OCI-LY7 (cell line): ENCODE data around the gene OR5AL1. TPM values are rescaled to one million over a fixed set of nuclear protein-coding genes. Genes with fewer than 3 reads are reported as not detected.

ENCODE experiments used
- BruUV-seq: library from RNA; stranded (reverse); fragments of 400-500 nt; replicated peaks from 2 replicates; lab custom pipeline; 2021; lab: Mats Ljungman, UMichigan
- CTCF ChIA-PET: fragments of 300-600 bp; sonication (Branson Sonifier 250); formaldehyde crosslinking; loops from one replicate; lab custom pipeline; 2022; ENCODE audit warnings: antibody characterized with exemption; ENCODE audit not compliant: unreplicated experiment; lab: Charles Lee
- POLR2A ChIA-PET: fragments of 300-600 bp; sonication (Branson Sonifier 250); formaldehyde crosslinking; loops from one replicate; lab custom pipeline; 2022; ENCODE audit warnings: antibody characterized with exemption; lab: Charles Lee
- DNase-seq: peaks from one replicate; pipeline ENCODE4 v3.0.0-alpha.2; 2015; ENCODE audit warnings: low spot score
- H2AFZ ChIP-seq: fragments of 200-600 bp; sonication (generic), shearing (Covaris generic); 2 replicates; pipeline ENCODE4 v1.6.1; 2014; ENCODE audit warnings: mild to moderate bottlenecking, antibody characterized with exemption, low read length, moderate library complexity
- H3K27ac ChIP-seq: fragments of 200-600 bp; sonication (generic); 2 replicates; pipeline ENCODE4 v1.5.1; 2014; ENCODE audit warnings: mixed run types, low read depth, mild to moderate bottlenecking, moderate library complexity, low read length, inconsistent platforms; ENCODE audit not compliant: poor library complexity, severe bottlenecking
- H3K36me3 ChIP-seq: fragments of 200-600 bp; sonication (generic); 2 replicates; pipeline ENCODE4 v1.6.1; 2014; ENCODE audit warnings: mild to moderate bottlenecking, antibody characterized with exemption, low read length, moderate library complexity, mixed read lengths; ENCODE audit not compliant: insufficient read depth
- H3K4me1 ChIP-seq: fragments of 200-600 bp; sonication (generic); 2 replicates; pipeline ENCODE4 v1.5.1; 2014; ENCODE audit warnings: mild to moderate bottlenecking, low read length; ENCODE audit not compliant: insufficient read depth, poor library complexity, severe bottlenecking
- H3K4me2 ChIP-seq: fragments of 200-600 bp; sonication (generic); 2 replicates; pipeline ENCODE4 v1.6.1; 2014; ENCODE audit warnings: mild to moderate bottlenecking, low read length
- H3K4me3 ChIP-seq: fragments of 200-600 bp; sonication (generic); 2 replicates; pipeline ENCODE4 v1.5.1; 2014; ENCODE audit warnings: mild to moderate bottlenecking, low read depth, low read length; ENCODE audit not compliant: poor library complexity, severe bottlenecking
- H3K79me2 ChIP-seq: fragments of 200-600 bp; sonication (generic); 2 replicates; pipeline ENCODE4 v1.6.1; 2016; ENCODE audit warnings: low read depth, mild to moderate bottlenecking, low read length, moderate library complexity, mixed read lengths; ENCODE audit not compliant: insufficient read depth
- H3K9me2 ChIP-seq: fragments of 200-600 bp; sonication (generic); 2 replicates; pipeline ENCODE4 v1.6.1; 2016; ENCODE audit warnings: mild to moderate bottlenecking, low read length, mixed read lengths; ENCODE audit not compliant: insufficient read depth
- H3K9me3 ChIP-seq: fragments of 200-600 bp; sonication (generic); 2 replicates; pipeline ENCODE4 v1.6.1; 2014; ENCODE audit warnings: mild to moderate bottlenecking, mixed run types, low read length, mixed read lengths
- H4K20me1 ChIP-seq: fragments of 200-600 bp; sonication (generic); 2 replicates; pipeline ENCODE4 v1.6.1; 2014; ENCODE audit warnings: mild to moderate bottlenecking, antibody characterized with exemption, low read length, moderate library complexity, mixed read lengths; ENCODE audit not compliant: insufficient read depth
- CTCF ChIP-seq: fragments of 200-600 bp; sonication (generic); conservative IDR thresholded peaks from 2 replicates; pipeline ENCODE4 v1.5.1; 2014; ENCODE audit warnings: mild to moderate bottlenecking, antibody characterized with exemption, low read length, moderate library complexity, mixed read lengths
- EZH2phosphoT487 ChIP-seq: fragments of 200-600 bp; sonication (generic); IDR thresholded peaks from 2 replicates; pipeline ENCODE4 v1.6.1; 2018; ENCODE audit warnings: low read depth, borderline replicate concordance, mild to moderate bottlenecking, mixed run types, antibody characterized with exemption, low read length, moderate library complexity, mixed read lengths
- intact Hi-C: fragments of 100-400 bp; cut with micrococcal nuclease; formaldehyde crosslinking; loops from one replicate; pipeline ENCODE4 v1.10.0; 2022; ENCODE audit not compliant: unreplicated experiment
- total RNA-seq, 2 experiments: library from RNA; depleted of rRNA in 1 of 2; stranded (reverse); fragments of >200 nt in 1 of 2; shearing (Covaris generic) in 1 of 2; gene quantifications; 2 replicates each; pipeline ENCODE4 v1.2.3, GENCODE V29; 2014 to 2022

The OR5AL1 gene
- total RNA-seq, 2 experiments from 2014 or later, result not detected

GRCh38 chr11:56457076-56457475 is 44.6 kb downstream of the OR5AL1 start:
- no peak overlapping the region for H3K4me2 ChIP-seq
- H3K27ac ChIP-seq, result no peak overlapping the region
- POLR2A ChIA-PET, result no interaction called here
- H3K36me3 ChIP-seq, result no peaks in the 10 kb centered on the region
- no peak for DNase-seq
- H4K20me1 ChIP-seq, result no peaks in the 10 kb centered on the region
- intact Hi-C loops, result no loop called here
- no peaks in the 10 kb centered on the region for H3K9me3 ChIP-seq
- no peaks in the 10 kb centered on the region for H3K9me2 ChIP-seq
- H3K4me3 ChIP-seq, result no peak overlapping the region
- BruUV-seq, result no TSS peak
- no peak overlapping the region for H2AFZ ChIP-seq
- CTCF ChIA-PET, result no interaction called here
- TF ChIP-seq EZH2phosphoT487, result no peak
- TF ChIP-seq CTCF, result no peak
- H3K4me1 ChIP-seq, result no peaks in the 10 kb centered on the region
- no peaks in the 10 kb centered on the region for H3K79me2 ChIP-seq

Other genes with a start within 250 kb of the OR5AL1 start
- not detected in 2 replicates for gene OR5J2, start 236.1 kb upstream of the OR5AL1 start, total RNA-seq (2014; rRNA removed; shearing (Covaris generic))
- gene OR5J2, start 236.1 kb upstream of the OR5AL1 start, total RNA-seq (2022), result not detected in 2 replicates
- gene OR5T2, start 178.4 kb upstream of the OR5AL1 start, total RNA-seq (2014; rRNA removed; shearing (Covaris generic)), result not detected in 2 replicates
- gene OR5T2, start 178.4 kb upstream of the OR5AL1 start, total RNA-seq (2022), result not detected in 2 replicates
- not detected in 2 replicates for gene OR5T3, start 160.4 kb upstream of the OR5AL1 start, total RNA-seq (2014; rRNA removed; shearing (Covaris generic))
- not detected in 2 replicates for gene OR5T3, start 160.4 kb upstream of the OR5AL1 start, total RNA-seq (2022)
- not detected in 2 replicates for gene OR5T1, start 138.5 kb upstream of the OR5AL1 start, total RNA-seq (2014; rRNA removed; shearing (Covaris generic))
- gene OR5T1, start 138.5 kb upstream of the OR5AL1 start, total RNA-seq (2022), result not detected in 2 replicates
- gene OR8H1, start 120.4 kb upstream of the OR5AL1 start, total RNA-seq (2014; rRNA removed; shearing (Covaris generic)), result not detected in 2 replicates
- gene OR8H1, start 120.4 kb upstream of the OR5AL1 start, total RNA-seq (2022), result not detected in 2 replicates
- gene OR8K3, start 97.6 kb upstream of the OR5AL1 start, total RNA-seq (2014; rRNA removed; shearing (Covaris generic)), result not detected in 2 replicates
- gene OR8K3, start 97.6 kb upstream of the OR5AL1 start, total RNA-seq (2022), result not detected in 2 replicates
- not detected in 2 replicates for gene OR8K1, start 66.7 kb upstream of the OR5AL1 start, total RNA-seq (2014; rRNA removed; shearing (Covaris generic))
- not detected in 2 replicates for gene OR8K1, start 66.7 kb upstream of the OR5AL1 start, total RNA-seq (2022)
- not detected in 2 replicates for gene OR8J1, start 58.4 kb upstream of the OR5AL1 start, total RNA-seq (2014; rRNA removed; shearing (Covaris generic))
- not detected in 2 replicates for gene OR8J1, start 58.4 kb upstream of the OR5AL1 start, total RNA-seq (2022)
- gene OR8U1, start 37.1 kb upstream of the OR5AL1 start, total RNA-seq (2014; rRNA removed; shearing (Covaris generic)), result not detected in 2 replicates
- not detected in 2 replicates for gene OR8U1, start 37.1 kb upstream of the OR5AL1 start, total RNA-seq (2022)
- not detected in 2 replicates for gene OR5M3, start 60.7 kb downstream of the OR5AL1 start, total RNA-seq (2014; rRNA removed; shearing (Covaris generic))
- not detected in 2 replicates for gene OR5M3, start 60.7 kb downstream of the OR5AL1 start, total RNA-seq (2022)
- not detected in 2 replicates for gene OR5M8, start 78.7 kb downstream of the OR5AL1 start, total RNA-seq (2014; rRNA removed; shearing (Covaris generic))
- not detected in 2 replicates for gene OR5M8, start 78.7 kb downstream of the OR5AL1 start, total RNA-seq (2022)
- not detected in 2 replicates for gene OR5M11, start 130.6 kb downstream of the OR5AL1 start, total RNA-seq (2014; rRNA removed; shearing (Covaris generic))
- gene OR5M11, start 130.6 kb downstream of the OR5AL1 start, total RNA-seq (2022), result not detected in 2 replicates
- gene OR5M10, start 165.0 kb downstream of the OR5AL1 start, total RNA-seq (2014; rRNA removed; shearing (Covaris generic)), result not detected in 2 replicates
- not detected in 2 replicates for gene OR5M10, start 165.0 kb downstream of the OR5AL1 start, total RNA-seq (2022)
- gene OR5M1, start 202.2 kb downstream of the OR5AL1 start, total RNA-seq (2014; rRNA removed; shearing (Covaris generic)), result not detected in 2 replicates
- gene OR5M1, start 202.2 kb downstream of the OR5AL1 start, total RNA-seq (2022), result not detected in 2 replicates
- gene OR5AP2, start 229.7 kb downstream of the OR5AL1 start, total RNA-seq (2014; rRNA removed; shearing (Covaris generic)), result not detected in 2 replicates
- gene OR5AP2, start 229.7 kb downstream of the OR5AL1 start, total RNA-seq (2022), result not detected in 2 replicates